ENCODE results near the gene PLCB1.

PLCB1 gene

DNA sequence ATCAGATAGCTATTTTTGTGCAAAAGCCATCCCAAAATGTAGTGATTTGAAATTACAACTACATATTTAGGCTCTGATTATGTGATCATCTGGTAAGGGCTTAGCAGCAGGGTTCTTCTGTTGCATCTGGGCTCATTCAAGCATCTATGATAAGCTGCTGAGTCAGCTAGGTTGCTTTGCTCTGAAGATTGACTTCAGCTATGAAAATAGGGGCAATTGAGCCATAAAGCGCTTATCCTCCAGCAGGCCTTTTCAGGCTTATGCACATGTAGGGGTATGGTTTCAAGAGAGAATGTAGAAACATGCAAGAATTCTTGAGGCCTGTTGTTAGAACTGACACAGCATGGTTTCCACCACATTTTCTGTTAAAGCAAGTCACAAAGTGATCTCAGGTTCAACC, 114.1 kb downstream of the PLCB1 start:
- DNase-seq (ENCODE audit: low spot score) = no peak

DNA sequence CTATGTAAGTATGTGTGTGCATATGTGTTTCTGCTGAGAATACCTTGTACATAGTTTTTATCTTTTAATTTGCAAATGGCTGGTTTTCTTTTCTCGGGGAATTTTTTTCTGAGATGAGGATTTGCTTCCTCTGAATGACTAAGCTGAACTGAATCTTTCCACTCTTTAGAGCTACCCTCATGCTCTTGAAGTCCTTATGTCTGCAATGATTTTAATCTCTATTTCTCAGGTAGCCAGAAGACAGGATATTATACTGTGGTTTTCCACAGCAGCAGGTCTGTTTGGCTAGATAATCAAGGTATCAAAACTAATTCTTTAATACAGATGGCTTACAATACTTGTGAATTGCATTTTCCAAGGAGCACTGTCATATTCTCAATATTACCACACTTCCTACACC, 114.7 kb downstream of the PLCB1 start:
- no peak for DNase-seq (ENCODE audit: low spot score)

DNA sequence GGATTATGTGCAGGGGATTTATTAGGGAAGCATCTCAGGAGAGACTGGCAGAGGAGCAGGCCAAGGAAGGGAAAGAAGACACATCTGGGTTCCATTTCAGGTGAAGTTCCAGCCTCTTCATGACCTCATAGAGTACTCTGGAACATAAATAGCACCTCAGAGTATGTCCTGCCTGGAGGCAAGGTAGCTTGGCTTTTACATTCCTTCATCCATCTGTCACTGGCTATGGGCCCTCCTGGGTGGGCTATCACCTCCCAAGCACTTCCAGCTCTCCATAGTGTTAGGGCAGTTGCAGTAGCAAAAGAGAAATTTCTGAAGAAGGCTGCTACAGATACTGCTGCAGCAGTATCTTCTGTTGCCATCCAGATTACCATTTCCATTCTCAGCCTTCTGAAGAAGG, 116.0 kb downstream of the PLCB1 start:
- DNase-seq (ENCODE audit: low spot score) = no peak

DNA sequence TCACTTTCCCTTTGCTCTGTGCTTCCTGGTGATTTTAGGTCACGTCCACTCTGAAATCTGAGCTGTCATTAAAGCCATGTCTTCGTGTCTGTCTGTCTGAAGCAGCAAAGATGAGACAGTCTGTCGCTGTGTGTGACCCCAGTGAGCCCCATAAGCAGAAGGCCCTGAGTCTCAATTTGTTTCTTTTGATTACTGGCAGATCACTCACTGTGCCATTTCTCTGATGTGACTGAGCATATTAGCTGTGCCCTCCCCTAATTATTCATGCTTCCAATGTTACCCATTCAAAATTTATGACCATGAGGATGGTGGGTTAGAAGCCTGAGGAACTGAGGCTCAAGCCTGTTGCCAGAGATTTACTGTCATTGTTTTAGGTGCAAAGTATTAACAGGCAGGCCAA, 117.6 kb downstream of the PLCB1 start:
- DNase-seq (ENCODE audit: low spot score) = no peak

DNA sequence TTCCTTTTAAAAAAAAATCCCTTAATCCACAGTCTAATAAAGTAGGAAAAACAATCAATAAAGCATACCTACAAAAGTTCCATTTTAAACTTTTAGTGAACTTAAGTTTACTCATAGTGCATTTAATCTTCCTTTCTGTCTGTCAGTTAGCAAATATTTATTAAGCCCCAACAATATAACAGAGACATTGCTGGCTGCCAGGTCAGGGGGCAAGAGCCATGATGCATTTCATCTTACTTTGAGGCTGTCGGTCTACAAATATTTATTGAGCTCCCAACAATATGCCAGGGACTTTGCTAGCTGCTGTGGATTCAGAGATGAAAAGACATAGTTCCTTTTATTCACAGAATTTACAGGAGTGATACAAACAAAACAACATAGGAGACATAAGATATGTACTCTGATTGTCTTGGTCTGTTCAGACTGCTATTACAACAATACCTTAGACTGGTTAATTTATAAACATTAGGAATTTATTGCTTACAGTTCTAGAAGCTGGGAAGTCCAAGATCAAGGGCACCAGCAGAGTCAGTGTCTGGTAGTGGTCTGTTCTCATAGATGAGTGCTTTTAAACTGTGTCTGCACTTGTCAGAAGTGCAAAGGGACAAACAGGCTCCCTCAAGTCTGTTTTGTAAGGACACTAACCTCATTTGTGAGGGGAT, 118.6 kb downstream of the PLCB1 start:
- DNase-seq (ENCODE audit: low spot score) = no peak

DNA sequence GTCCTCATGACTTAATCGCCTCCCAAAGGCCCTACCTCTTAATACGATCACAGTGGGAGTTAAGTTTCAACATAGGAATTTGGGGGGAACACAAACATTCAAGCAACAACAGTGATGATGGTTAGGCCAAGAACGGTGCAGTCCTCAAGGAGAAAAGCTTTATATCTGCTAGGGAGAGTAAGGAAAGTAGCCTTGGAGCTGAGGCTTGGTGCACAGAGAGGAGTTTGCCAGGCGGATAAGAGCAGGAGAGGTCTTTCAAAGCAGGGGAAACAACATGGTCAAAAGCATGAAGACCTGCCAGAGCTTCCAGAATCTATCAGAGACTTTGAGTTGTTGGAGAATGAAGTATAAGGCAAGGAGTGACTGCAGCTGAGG, 119.1 kb downstream of the PLCB1 start:
- no peak for DNase-seq (ENCODE audit: low spot score)

DNA sequence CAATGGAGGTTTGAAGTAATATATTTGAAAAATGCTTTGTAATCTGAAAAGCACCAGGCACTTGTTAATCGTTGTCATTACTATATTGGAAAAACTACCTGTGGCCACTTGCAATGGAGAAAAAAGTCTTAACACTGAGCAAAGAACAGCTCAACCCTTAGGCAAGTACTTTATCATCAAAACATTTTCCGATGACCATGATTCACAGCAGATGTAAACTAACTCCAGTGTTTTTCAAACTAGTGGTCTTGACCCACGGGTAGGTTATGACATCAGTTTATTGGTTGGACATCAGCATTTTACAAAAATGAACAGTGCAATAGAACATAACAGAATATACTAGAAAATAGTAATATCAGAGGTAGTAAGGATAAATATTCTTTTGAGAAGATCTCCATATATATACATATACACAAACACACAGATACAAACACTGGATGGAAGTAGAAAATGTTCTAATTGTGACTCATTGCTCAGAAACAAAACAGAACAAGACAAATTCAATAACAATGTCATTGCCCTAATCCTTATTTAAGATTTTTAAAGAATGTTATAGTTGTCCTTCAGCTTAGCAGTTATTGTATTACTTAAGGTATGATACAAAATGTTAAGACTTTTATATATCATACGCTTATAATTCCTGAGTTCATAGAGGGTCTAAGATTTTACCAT, 123.0 kb downstream of the PLCB1 start:
- DNase-seq (ENCODE audit: low spot score) = no peak

DNA sequence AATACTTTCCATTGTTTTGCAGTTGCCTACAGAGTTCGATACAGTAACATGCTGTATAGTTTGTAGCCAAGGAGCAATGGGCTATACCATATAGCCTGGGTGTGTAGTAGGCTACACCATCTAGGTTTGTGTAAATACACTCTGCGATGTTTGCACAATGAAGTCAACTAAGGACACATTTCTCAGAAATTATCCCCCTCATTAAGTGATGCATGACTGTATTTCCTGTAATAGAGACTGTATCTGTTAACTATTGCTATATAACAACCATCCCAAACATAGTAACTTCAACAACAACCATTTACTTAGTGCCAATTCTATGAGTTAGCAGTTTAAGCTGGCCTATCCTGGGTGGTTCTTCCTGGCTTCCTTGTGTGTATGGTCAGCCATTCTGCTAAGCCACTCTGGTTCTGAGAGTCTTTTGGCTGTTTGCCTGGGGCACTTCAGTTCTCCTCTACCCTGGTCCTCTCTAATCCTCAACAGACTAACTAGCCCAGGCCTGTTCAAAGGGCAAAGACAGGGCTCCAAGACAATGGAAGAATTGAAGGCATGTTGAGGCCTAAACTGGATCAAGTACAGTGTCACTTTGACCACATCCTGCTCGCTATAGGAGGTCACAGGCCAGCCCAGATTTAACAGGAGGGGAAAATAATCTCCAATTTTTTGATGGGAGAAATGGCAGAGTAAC, 124.0 kb downstream of the PLCB1 start:
- DNase-seq (ENCODE audit: low spot score) = no peak

DNA sequence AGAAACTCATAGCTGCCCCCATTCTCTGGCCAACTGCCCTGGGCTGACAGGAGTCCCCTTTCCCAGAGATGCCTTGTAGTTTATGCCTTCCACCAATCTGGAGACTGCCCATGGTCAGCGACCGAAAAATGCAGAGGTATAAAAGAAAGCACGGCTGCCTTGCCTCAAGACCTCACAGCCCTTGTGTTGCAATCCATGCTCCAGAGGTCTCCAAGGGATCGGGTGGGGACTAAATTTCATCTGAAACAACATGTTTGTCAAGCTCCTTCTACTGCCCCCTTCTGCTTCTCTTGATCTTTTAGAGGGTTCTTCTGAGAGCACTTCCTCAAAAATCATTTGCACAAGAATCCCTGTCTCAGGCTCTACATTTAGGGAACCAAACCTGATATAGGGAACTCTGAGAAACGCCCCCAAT, 128.8 kb downstream of the PLCB1 start:
- DNase-seq (ENCODE audit: low spot score) = no peak

DNA sequence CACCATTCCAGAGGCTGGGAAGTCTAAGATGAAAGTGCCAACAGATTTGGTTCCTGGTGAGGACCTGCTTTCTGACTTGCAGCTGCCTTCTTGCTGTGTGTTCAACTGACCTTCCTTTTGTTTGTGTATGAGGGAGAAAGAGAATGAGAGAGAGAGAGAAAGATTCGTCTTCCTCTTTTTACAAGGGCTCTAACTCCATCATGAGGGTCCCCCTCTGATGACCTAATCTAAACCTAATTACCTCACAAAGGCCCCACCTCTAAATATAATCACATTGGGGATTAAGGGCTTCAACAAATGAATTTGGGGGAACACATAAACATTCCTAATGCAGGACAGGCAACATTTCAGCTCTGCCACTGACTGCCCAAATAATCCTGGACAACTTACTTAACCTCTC, 130.7 kb downstream of the PLCB1 start:
- no peak for DNase-seq (ENCODE audit: low spot score)

DNA sequence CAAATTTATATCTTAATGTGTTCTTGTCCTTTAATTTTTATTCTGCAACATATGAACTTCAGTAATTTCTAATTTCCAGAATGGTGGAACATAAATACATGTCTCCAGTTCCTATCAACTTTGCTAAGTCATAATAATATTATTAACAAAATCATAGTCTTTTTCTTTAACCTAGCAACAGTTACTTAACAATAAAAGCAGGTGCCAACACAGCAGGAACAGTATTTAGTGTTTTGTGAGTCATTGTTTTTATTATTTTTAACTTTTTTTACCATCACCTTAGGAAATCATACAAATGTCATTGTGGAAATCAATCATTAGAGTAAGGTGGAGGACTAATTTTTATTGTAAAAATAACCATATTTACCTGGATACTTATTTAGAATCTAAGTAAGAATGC, 133.5 kb downstream of the PLCB1 start:
- DNase-seq (ENCODE audit: low spot score) = no peak

DNA sequence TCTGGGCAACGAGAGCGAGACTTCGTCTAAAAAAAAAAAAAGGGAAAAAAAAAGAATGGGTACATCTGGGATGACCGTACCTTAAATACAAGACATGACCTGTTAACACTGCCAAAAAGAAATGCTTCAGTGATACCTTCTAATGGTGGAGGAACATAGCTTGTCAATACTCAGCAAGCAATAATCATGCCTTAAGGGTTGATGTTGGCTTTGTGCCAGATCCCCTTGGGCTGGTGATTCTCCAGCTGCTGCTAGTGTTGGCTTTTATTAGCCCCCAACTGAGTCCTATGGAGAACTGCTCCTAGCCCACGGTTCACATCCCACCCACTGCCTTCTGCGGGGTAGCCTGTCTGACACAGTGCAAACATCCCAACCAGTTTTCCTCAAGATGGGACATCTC, 134.9 kb downstream of the PLCB1 start:
- no peak for DNase-seq (ENCODE audit: low spot score)

DNA sequence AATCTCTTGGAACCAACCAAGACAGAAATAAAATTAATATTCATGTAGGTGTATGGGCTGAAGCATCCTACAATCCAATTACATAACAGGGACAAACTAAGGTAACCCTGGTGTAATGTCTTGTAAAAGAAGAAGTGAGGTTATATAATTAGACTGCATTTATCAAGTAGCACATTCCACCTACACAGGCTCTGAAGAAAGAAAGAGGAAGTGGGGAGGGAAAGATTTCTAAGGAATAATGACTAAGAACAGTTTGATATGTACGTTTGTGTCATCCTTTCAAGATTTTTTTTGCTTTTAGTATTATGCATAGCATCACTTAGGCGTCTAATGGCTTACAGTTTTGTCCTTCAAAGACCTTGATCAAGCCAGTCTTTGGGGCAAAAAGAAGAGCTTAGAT, 139.7 kb downstream of the PLCB1 start:
- DNase-seq (ENCODE audit: low spot score) = no peak

DNA sequence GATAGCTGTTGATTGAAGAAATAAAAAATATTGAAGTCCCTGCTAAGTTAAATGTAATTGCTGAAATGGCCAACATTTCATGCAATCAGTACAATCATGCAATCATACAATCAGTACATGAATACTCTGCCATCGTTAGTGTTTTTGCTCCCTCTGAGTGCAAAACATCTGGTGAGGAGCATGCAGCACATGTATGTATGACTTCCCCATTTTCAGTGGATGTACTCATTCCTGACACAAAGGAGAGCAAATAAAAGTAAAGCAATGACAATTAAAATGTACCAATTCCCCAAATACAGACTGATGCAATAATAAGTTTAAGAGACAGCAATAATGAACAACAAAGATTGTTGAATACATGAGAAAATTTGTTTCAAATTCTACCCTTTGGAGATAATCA, 140.7 kb downstream of the PLCB1 start:
- DNase-seq (ENCODE audit: low spot score) = no peak

DNA sequence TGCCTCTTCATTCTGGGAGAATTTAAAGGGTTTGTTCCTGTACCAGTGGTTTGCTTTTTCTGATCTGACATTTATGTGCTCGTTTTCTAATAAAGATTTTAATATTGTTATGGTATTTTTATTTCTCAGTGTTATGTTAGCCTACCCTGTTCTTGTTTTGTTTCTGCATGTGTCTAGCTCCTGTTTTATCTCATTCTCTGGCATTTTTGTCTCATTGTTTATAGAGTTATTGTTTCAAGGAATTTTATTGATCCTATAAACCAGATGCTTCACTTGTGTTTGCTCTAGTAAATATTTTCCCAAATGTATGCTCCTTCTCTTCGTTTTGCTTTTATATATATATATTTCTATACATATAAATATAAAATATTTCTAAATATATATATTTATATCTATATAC, 152.8 kb downstream of the PLCB1 start:
- no peak for DNase-seq (ENCODE audit: low spot score)

DNA sequence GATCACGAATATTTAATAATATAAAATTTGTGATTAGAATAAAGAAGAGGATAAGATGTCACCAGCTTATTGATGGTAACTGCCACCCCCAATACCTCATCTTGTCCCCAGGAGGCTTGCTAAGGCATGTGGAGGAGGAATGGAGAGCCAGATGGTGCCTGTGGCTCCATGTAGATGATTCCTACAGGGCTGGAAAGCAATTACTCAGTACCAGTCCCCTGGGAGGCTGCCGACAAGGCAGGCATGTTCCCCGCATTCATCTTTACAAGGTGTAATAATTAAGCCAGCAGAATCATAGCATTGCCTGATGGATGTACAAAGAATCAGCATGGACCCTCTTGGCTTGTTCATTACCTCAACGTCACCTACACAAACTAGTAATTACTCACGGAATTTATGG, 155.3 kb downstream of the PLCB1 start:
- DNase-seq (ENCODE audit: low spot score) = no peak

DNA sequence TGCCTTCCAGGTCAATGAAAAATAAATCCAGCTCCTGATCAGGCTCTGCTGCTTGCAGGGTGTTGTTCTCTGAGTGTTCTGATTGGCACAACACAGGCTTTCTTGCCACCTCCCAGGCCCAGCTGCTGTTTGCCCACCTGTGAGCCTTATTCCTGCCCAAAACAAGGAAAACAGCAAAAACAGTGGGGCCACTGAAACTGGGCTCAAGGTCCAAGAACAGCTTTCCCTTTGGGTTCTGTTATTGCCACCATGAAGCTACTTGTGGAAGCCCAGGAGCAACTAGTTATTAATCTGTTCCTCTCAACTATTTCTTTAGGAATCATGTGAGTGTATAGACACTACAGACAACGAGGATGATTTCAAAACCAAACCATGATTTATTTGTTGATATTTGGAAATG, 159.1 kb downstream of the PLCB1 start:
- no peak for DNase-seq (ENCODE audit: low spot score)

DNA sequence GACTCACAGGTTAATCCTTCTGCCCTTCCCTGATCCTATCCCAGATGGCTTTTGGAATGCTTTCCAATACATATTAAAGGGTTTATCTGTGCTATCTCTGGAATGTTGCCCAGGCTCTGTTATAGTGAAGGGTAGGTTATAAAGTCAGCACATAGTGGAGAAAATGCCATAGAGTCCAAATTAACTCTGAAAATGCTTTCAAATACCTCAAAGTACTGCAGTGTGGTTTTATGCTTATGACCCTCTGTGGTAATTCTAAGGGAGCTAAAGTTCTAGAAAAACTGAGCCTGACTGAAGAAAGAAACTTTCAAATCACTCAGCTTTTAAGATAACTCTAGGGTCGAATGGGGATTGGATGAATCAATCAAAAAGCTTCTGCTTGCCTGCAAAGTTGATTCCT, 159.8 kb downstream of the PLCB1 start:
- no peak for DNase-seq (ENCODE audit: low spot score)

DNA sequence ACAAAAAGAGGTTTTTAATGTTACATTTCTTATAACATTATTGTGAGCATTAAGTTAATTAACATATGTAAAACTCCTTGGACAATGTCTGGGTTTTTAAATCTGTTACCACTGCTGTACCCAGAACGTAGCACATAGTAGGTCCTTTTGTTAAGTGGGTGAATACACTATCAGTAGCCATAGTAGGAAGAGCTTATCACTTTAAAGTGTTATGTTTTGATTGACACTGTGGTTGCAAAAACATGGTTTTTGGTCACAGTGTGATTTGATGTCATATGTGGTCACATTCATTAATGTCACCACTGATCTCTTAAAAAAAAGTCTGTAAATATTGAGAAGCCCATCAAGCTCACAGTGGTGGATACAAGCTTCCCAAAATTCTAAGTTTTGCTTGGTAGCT, 160.7 kb downstream of the PLCB1 start:
- no peak for DNase-seq (ENCODE audit: low spot score)

DNA sequence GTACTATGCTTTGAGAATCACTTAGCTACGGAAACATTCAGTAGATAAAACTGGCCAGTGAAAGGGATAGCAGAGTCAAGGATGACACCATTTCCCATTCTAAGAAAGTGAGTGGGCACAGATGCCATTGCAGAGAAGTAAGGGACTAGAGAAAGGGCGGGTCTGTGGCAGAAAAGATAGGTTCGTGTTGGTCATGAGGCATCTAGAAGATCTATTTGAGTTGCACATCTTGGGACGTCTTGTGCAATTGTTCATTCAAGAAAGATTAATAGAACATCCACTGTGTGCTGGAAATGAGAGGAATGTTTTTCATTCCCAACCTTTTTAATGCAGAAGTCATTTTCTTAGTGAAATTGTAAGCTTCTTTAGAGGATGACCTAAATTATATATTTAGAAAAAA, 161.7 kb downstream of the PLCB1 start:
- DNase-seq (ENCODE audit: low spot score) = no peak

DNA sequence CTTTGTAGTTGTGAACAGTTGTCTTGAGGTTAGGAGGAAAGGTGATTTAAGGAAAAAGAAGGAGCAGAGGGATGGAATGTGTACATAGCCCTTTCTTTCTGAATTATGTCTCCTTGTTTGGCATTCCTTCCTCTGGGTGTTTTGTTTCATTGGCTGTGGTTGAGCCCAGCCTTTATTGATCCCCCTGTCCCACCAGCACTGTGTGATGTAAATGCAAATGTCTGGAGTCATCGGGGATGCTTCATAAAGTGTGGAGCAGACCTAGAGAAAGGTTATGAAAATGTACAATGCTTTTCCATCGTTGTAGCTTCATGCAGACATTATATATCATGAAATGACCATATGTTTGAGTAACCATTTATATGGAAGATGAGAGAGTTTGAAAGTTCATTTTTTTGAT, 164.5 kb downstream of the PLCB1 start:
- DNase-seq (ENCODE audit: low spot score) = no peak

DNA sequence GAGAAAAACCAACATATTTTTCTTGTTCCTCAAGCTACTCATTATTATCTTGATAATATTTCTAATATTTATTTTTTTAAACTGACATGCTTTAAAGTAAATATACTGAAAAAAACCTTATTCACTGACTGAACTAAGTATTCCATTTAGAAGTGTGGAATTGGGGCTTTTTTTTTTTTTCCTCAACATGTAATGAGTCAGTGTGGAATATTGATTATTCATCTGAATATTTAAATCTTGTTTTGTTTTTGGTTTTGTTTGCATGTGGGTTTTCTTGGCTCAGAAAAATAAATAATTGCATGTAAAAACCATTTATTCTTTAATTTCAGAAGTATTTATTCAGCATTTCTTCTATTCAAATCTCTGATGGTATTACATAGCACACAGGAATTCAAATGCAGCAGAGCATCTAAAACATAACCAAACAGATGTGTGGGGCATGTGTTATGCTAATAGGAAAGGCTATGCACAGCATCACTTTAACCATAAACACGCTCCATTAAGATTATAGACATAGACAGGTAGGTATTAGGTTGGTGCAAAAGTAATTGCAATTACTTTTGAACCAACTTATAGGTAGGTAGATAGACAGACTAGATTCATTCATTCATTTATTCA, 166.5 kb downstream of the PLCB1 start:
- no peak for DNase-seq (ENCODE audit: low spot score)

DNA sequence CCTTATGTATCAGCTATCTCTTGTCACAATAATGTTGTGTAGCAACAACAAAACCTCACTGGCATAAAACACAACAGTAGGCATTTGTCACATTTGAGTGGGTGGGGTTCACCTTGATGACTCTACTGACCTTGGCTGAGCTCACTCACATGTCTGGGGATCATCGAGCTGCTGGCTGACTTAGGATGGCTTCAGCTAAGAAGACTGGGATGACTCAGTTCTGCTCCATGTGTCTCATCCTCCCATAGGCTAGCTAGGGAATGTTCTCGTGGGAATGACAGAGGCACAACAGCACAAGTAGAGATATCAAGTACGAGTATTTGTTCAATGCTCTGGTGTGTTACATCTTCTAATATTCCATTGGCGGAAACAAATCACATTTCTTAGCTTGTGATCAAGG, 167.9 kb downstream of the PLCB1 start:
- DNase-seq (ENCODE audit: low spot score) = no peak
